Measurements from ENCODE around the gene SLC4A2.
A peak's percentile ranks its signal among the peaks of the same experiment; 100 is the strongest.

The SLC4A2 gene

GRCh38 chr7:151119902-151120301, 60.5 kb downstream of the SLC4A2 start:
- Mint-ChIP-seq H3K9me3 (no peaks in the 10 kb centered on the region), H3K4me3 (no peak overlapping the region), H3K36me3 (ENCODE audit: insufficient read depth) (peaks cover 15% of the 10 kb centered on the region), H3K27ac (ENCODE audit: low read depth) (no peak overlapping the region), H3K4me1 (peaks cover 24% of the 10 kb centered on the region), H3K27me3 (no peaks in the 10 kb centered on the region)
- no peak for ATAC-seq (replicated peaks; ENCODE audit: extremely low read depth, poor library complexity, severe bottlenecking)
- no peak for DNase-seq (ENCODE audit: low spot score in 2 of 2)

- DNase-seq (ENCODE audit: low spot score in 2 of 2) (no peak), ATAC-seq (replicated peaks; ENCODE audit: extremely low read depth, poor library complexity, severe bottlenecking) (no peak)
- H3K36me3 Mint-ChIP-seq (ENCODE audit: insufficient read depth): peaks cover 13% of the 10 kb centered on the region
- H3K4me1 Mint-ChIP-seq: peaks cover 24% of the 10 kb centered on the region
- no peak overlapping the region for H3K4me3 Mint-ChIP-seq
- H3K27ac Mint-ChIP-seq (ENCODE audit: low read depth): no peak overlapping the region
- no peaks in the 10 kb centered on the region for H3K27me3 Mint-ChIP-seq
- H3K9me3 Mint-ChIP-seq: no peaks in the 10 kb centered on the region
These were observed 61.5 kb downstream of the SLC4A2 start for GRCh38 chr7:151120896-151121295.

- H3K9me3 Mint-ChIP-seq: no peaks in the 10 kb centered on the region
These were observed 62.2 kb downstream of the SLC4A2 start for GRCh38 chr7:151121380-151122170.

GRCh38 chr7:151122276-151122675, 62.9 kb downstream of the SLC4A2 start:
- ATAC-seq (replicated peaks; ENCODE audit: extremely low read depth, poor library complexity, severe bottlenecking) (no peak), DNase-seq (ENCODE audit: low spot score in 2 of 2) (no peak)
- H3K27ac Mint-ChIP-seq (ENCODE audit: low read depth): peak overlapping the region; percentile 60
- no peak overlapping the region for H3K4me3 Mint-ChIP-seq
- H3K36me3 Mint-ChIP-seq (ENCODE audit: insufficient read depth): peaks cover 11% of the 10 kb centered on the region
- no peaks in the 10 kb centered on the region for H3K9me3 Mint-ChIP-seq
- H3K27me3 Mint-ChIP-seq: no peaks in the 10 kb centered on the region
- peaks cover 17% of the 10 kb centered on the region for H3K4me1 Mint-ChIP-seq

More at GRCh38 chr7:151121380-151122170, 62.2 kb downstream of the SLC4A2 start:
- Mint-ChIP-seq H3K27me3 (no peaks in the 10 kb centered on the region), H3K36me3 (ENCODE audit: insufficient read depth) (peaks cover 11% of the 10 kb centered on the region), H3K4me1 (peaks cover 24% of the 10 kb centered on the region), H3K27ac (ENCODE audit: low read depth) (peak overlapping the region; percentile 60), H3K4me3 (no peak overlapping the region)
- DNase-seq (ENCODE audit: low spot score in 2 of 2) (no peak), ATAC-seq (replicated peaks; ENCODE audit: extremely low read depth, poor library complexity, severe bottlenecking) (no peak)

- H3K27ac Mint-ChIP-seq (ENCODE audit: low read depth): no peak overlapping the region
- DNase-seq (ENCODE audit: low spot score in 2 of 2): no peak
- H3K27me3 Mint-ChIP-seq: no peaks in the 10 kb centered on the region
- peaks cover 14% of the 10 kb centered on the region for H3K4me1 Mint-ChIP-seq
- ATAC-seq (replicated peaks; ENCODE audit: extremely low read depth, poor library complexity, severe bottlenecking): no peak
- H3K9me3 Mint-ChIP-seq: no peaks in the 10 kb centered on the region
- no peak overlapping the region for H3K4me3 Mint-ChIP-seq
- peaks cover 11% of the 10 kb centered on the region for H3K36me3 Mint-ChIP-seq (ENCODE audit: insufficient read depth)
These were observed 63.4 kb downstream of the SLC4A2 start for GRCh38 chr7:151122796-151123157.

GRCh38 chr7:151123158-151123821, 63.9 kb downstream of the SLC4A2 start:
- H3K4me1 Mint-ChIP-seq: peaks cover 14% of the 10 kb centered on the region
- no peaks in the 10 kb centered on the region for H3K9me3 Mint-ChIP-seq

GRCh38 chr7:151123822-151124464, 64.6 kb downstream of the SLC4A2 start:
- Mint-ChIP-seq H3K27me3 (no peaks in the 10 kb centered on the region), H3K27ac (ENCODE audit: low read depth) (no peak overlapping the region), H3K36me3 (ENCODE audit: insufficient read depth) (peaks cover 11% of the 10 kb centered on the region), H3K4me1 (peaks cover 9% of the 10 kb centered on the region), H3K9me3 (no peaks in the 10 kb centered on the region), H3K4me3 (no peak overlapping the region)
- DNase-seq (ENCODE audit: low spot score in 2 of 2): peak; percentile 71 to 85
- ATAC-seq (replicated peaks; ENCODE audit: extremely low read depth, poor library complexity, severe bottlenecking): peak; percentile 93

More at GRCh38 chr7:151123158-151123821, 63.9 kb downstream of the SLC4A2 start:
- H3K36me3 Mint-ChIP-seq (ENCODE audit: insufficient read depth): peaks cover 11% of the 10 kb centered on the region
- no peak overlapping the region for H3K27ac Mint-ChIP-seq (ENCODE audit: low read depth)
- DNase-seq (ENCODE audit: low spot score in 2 of 2) (no peak), ATAC-seq (replicated peaks; ENCODE audit: extremely low read depth, poor library complexity, severe bottlenecking) (no peak)
- no peaks in the 10 kb centered on the region for H3K27me3 Mint-ChIP-seq
- H3K4me3 Mint-ChIP-seq: no peak overlapping the region

GRCh38 chr7:151124481-151124880, 65.1 kb downstream of the SLC4A2 start:
- H3K4me3 Mint-ChIP-seq: no peak overlapping the region
- no peak overlapping the region for H3K27ac Mint-ChIP-seq (ENCODE audit: low read depth)
- H3K27me3 Mint-ChIP-seq: no peaks in the 10 kb centered on the region
- H3K36me3 Mint-ChIP-seq (ENCODE audit: insufficient read depth): peaks cover 11% of the 10 kb centered on the region
- H3K9me3 Mint-ChIP-seq: no peaks in the 10 kb centered on the region
- peaks cover 9% of the 10 kb centered on the region for H3K4me1 Mint-ChIP-seq
- no peak for ATAC-seq (replicated peaks; ENCODE audit: extremely low read depth, poor library complexity, severe bottlenecking)
- no peak for DNase-seq (ENCODE audit: low spot score in 2 of 2)

- Mint-ChIP-seq H3K27me3 (no peaks in the 10 kb centered on the region), H3K9me3 (no peaks in the 10 kb centered on the region), H3K4me3 (no peak overlapping the region), H3K36me3 (ENCODE audit: insufficient read depth) (peaks cover 8% of the 10 kb centered on the region), H3K27ac (ENCODE audit: low read depth) (no peak overlapping the region), H3K4me1 (peaks cover 9% of the 10 kb centered on the region)
- ATAC-seq (replicated peaks; ENCODE audit: extremely low read depth, poor library complexity, severe bottlenecking) (no peak), DNase-seq (ENCODE audit: low spot score in 2 of 2) (no peak)
These were observed 65.6 kb downstream of the SLC4A2 start for GRCh38 chr7:151124899-151125399.

GRCh38 chr7:151125470-151125845, 66.1 kb downstream of the SLC4A2 start:
- ATAC-seq (replicated peaks; ENCODE audit: extremely low read depth, poor library complexity, severe bottlenecking) (no peak), DNase-seq (ENCODE audit: low spot score in 2 of 2) (no peak)
- no peak overlapping the region for H3K4me3 Mint-ChIP-seq
- H3K9me3 Mint-ChIP-seq: no peaks in the 10 kb centered on the region
- peaks cover 9% of the 10 kb centered on the region for H3K4me1 Mint-ChIP-seq
- H3K27ac Mint-ChIP-seq (ENCODE audit: low read depth): no peak overlapping the region
- peaks cover 8% of the 10 kb centered on the region for H3K36me3 Mint-ChIP-seq (ENCODE audit: insufficient read depth)
- no peaks in the 10 kb centered on the region for H3K27me3 Mint-ChIP-seq

- Mint-ChIP-seq H3K27me3 (no peaks in the 10 kb centered on the region), H3K9me3 (no peaks in the 10 kb centered on the region), H3K27ac (ENCODE audit: low read depth) (no peak overlapping the region), H3K4me1 (peaks cover 9% of the 10 kb centered on the region), H3K36me3 (ENCODE audit: insufficient read depth) (peaks cover 8% of the 10 kb centered on the region), H3K4me3 (no peak overlapping the region)
- DNase-seq (ENCODE audit: low spot score in 2 of 2) (no peak), ATAC-seq (replicated peaks; ENCODE audit: extremely low read depth, poor library complexity, severe bottlenecking) (no peak)
These were observed 66.6 kb downstream of the SLC4A2 start for GRCh38 chr7:151125846-151126481.
